NCI-H526 treated with DMSO at 0.1 percent for 48 hours (cell line): ENCODE results near the gene ADRB2.
"Not testable (repeated sequence)": the region's sequence is repeated elsewhere in the genome, so short reads cannot be mapped to it uniquely, and the experiment has no call there.

Source experiments
- DNase-seq: peaks from one replicate; lab custom pipeline; 2025; lab: John Stamatoyannopoulos, UW

ADRB2 gene

GRCh38 chr5:148856009-148856367, 29.6 kb downstream of the ADRB2 start:
- no peak for DNase-seq

- DNase-seq: no peak
Measured at GRCh38 chr5:148856424-148856823, 30.0 kb downstream of the ADRB2 start.

- DNase-seq: no peak
Measured at GRCh38 chr5:148857474-148857873, 31.1 kb downstream of the ADRB2 start.

- DNase-seq: no peak
Measured at GRCh38 chr5:148858106-148858505, 31.7 kb downstream of the ADRB2 start.

GRCh38 chr5:148858547-148858946, 32.1 kb downstream of the ADRB2 start:
- no peak for DNase-seq

GRCh38 chr5:148859703-148860102, 33.3 kb downstream of the ADRB2 start:
- DNase-seq: no peak

- no peak for DNase-seq
Measured at GRCh38 chr5:148860599-148860998, 34.2 kb downstream of the ADRB2 start.

GRCh38 chr5:148861088-148861487, 34.7 kb downstream of the ADRB2 start:
- no peak for DNase-seq

GRCh38 chr5:148861696-148862095, 35.3 kb downstream of the ADRB2 start:
- no peak for DNase-seq

- DNase-seq: no peak
Measured at GRCh38 chr5:148864113-148864841, 37.9 kb downstream of the ADRB2 start.

GRCh38 chr5:148866024-148866423, 39.6 kb downstream of the ADRB2 start:
- no peak for DNase-seq

GRCh38 chr5:148873120-148873519, 46.7 kb downstream of the ADRB2 start:
- no peak for DNase-seq

- no peak for DNase-seq
Measured at GRCh38 chr5:148873690-148874485, 47.5 kb downstream of the ADRB2 start.

- no peak for DNase-seq
Measured at GRCh38 chr5:148875205-148875875, 48.9 kb downstream of the ADRB2 start.

GRCh38 chr5:148877436-148877835, 51.0 kb downstream of the ADRB2 start:
- not testable (repeated sequence) for DNase-seq
